SK-N-SH (cell line): ENCODE results near the gene EHD2. TPM values are rescaled to one million over a fixed set of nuclear protein-coding genes. Genes with fewer than 3 reads are reported as not detected.

ENCODE experiments used
- CTCF ChIA-PET: fragments of 300-600, 350-600 bp; formaldehyde crosslinking; extraction: SDS; loops from one replicate; lab custom pipeline; 2021; lab: Yijun Ruan, JAX
- POLR2A ChIA-PET: fragments of 350-600 bp; sonication (Branson Sonifier 250); formaldehyde crosslinking; extraction: SDS; loops from one replicate; lab custom pipeline; 2020; ENCODE audit warnings: antibody characterized with exemption, inconsistent platforms; lab: Yijun Ruan, JAX
- DNase-seq: peaks from one replicate; pipeline ENCODE4 v3.0.0; 2012
- H2AFZ ChIP-seq: fragments of 200-600 bp; sonication (generic); 2 replicates; pipeline ENCODE4 v1.8.1; 2016; ENCODE audit warnings: antibody characterized with exemption, mild to moderate bottlenecking, low read depth
- H3F3A ChIP-seq: fragments of 200-600 bp; sonication (generic); replicated peaks from 2 replicates; pipeline ENCODE3; 2016; ENCODE audit warnings: antibody characterized with exemption, mild to moderate bottlenecking; ENCODE audit not compliant: insufficient read depth
- H3K27ac ChIP-seq, 2 experiments: fragments of 200-500 bp in 1 of 2; fragments of 200-600 bp in 1 of 2; sonication (Bioruptor generic) in 1 of 2; sonication (generic), shearing (Covaris generic) in 1 of 2; 2 replicates each; pipeline versions ENCODE4 v1.5.1 to v1.6.1; 2014 to 2016; ENCODE audit warnings: low read depth in 2 of 2, inconsistent platforms in 1 of 2, low read length in 1 of 2, mild to moderate bottlenecking in 1 of 2, mixed read lengths in 1 of 2
- H3K27me3 ChIP-seq: fragments of 200-600 bp; sonication (generic), shearing (Covaris generic); 2 replicates; pipeline ENCODE4 v1.6.1; 2016; ENCODE audit warnings: mixed run types; ENCODE audit not compliant: insufficient read depth
- H3K36me3 ChIP-seq, 2 experiments: fragments of 200-500 bp in 1 of 2; fragments of 200-600 bp in 1 of 2; sonication (Bioruptor generic) in 1 of 2; sonication (generic) in 1 of 2; replicated peaks in 1 of 2; 2 replicates each; pipeline versions ENCODE3 to v1.5.1; 2014 to 2016; ENCODE audit warnings: low read length in 1 of 2, mild to moderate bottlenecking in 1 of 2; ENCODE audit not compliant: insufficient read depth in 2 of 2, control insufficient read depth in 1 of 2
- H3K4me1 ChIP-seq, 2 experiments: fragments of 200-500 bp in 1 of 2; fragments of 200-600 bp in 1 of 2; sonication (Bioruptor generic) in 1 of 2; sonication (generic), shearing (Covaris generic) in 1 of 2; 2 replicates each; pipeline versions ENCODE4 v1.5.1 to v1.6.1; 2014 to 2016; ENCODE audit warnings: low read depth in 1 of 2, low read length in 1 of 2, mixed run types in 1 of 2; ENCODE audit not compliant: insufficient read depth in 2 of 2, control insufficient read depth in 1 of 2
- H3K4me2 ChIP-seq: fragments of 200-600 bp; sonication (generic), shearing (Covaris generic); 2 replicates; pipeline ENCODE4 v1.6.1; 2017; ENCODE audit warnings: mixed run types
- H3K4me3 ChIP-seq, 2 experiments: fragments of 200-500 bp in 1 of 2; fragments of 200-600 bp in 1 of 2; sonication (Bioruptor generic) in 1 of 2; sonication (generic), shearing (Covaris generic) in 1 of 2; 2 replicates each; pipeline versions ENCODE4 v1.5.1 to v1.8.1; 2014 to 2016; ENCODE audit warnings: low read depth in 2 of 2, inconsistent platforms in 1 of 2, low read length in 1 of 2, mild to moderate bottlenecking in 1 of 2, mixed read lengths in 1 of 2, moderate library complexity in 1 of 2
- H3K79me2 ChIP-seq: fragments of 200-600 bp; sonication (generic); 2 replicates; pipeline ENCODE4 v1.8.1; 2017; ENCODE audit warnings: mild to moderate bottlenecking; ENCODE audit not compliant: insufficient read depth
- H3K9ac ChIP-seq: fragments of 200-600 bp; sonication (generic); 2 replicates; pipeline ENCODE4 v1.6.1; 2017; ENCODE audit warnings: mixed run types
- H3K9me2 ChIP-seq: fragments of 200-600 bp; sonication (generic); 2 replicates; pipeline ENCODE4 v1.6.1; 2017; ENCODE audit warnings: mixed run types
- H3K9me3 ChIP-seq: fragments of 200-600 bp; sonication (generic); 2 replicates; pipeline ENCODE4 v1.6.1; 2017; ENCODE audit warnings: mixed run types, mild to moderate bottlenecking, moderate library complexity
- H4K20me1 ChIP-seq: fragments of 200-600 bp; sonication (generic); 2 replicates; pipeline ENCODE4 v1.6.1; 2017; ENCODE audit warnings: mild to moderate bottlenecking, mixed run types; ENCODE audit not compliant: insufficient read depth
- EZH2phosphoT487 ChIP-seq: fragments of 200-600 bp; sonication (generic); IDR thresholded peaks from 2 replicates; pipeline ENCODE4 v1.6.1; 2017; ENCODE audit warnings: low read depth, mixed run types, mild to moderate bottlenecking, antibody characterized with exemption, moderate library complexity, borderline replicate concordance
- FOXM1 ChIP-seq: IDR thresholded peaks from 2 replicates; pipeline ENCODE4 v1.4.0; 2012; ENCODE audit warnings: low read depth, mild to moderate bottlenecking
- IRF3 ChIP-seq: fragments of 150-350 bp; IDR thresholded peaks from 2 replicates; pipeline ENCODE4 v1.6.1; 2016; ENCODE audit warnings: mild to moderate bottlenecking, low read depth, low read length
- MAX ChIP-seq: IDR thresholded peaks from 2 replicates; pipeline ENCODE4 v1.4.0; 2012; ENCODE audit warnings: low read depth
- MXI1 ChIP-seq: IDR thresholded peaks from 2 replicates; pipeline ENCODE4 v1.6.1; 2012; ENCODE audit warnings: mild to moderate bottlenecking, low read depth, low read length, improper control_type of control experiment
- POLR2AphosphoS5 ChIP-seq: IDR thresholded peaks from 2 replicates; pipeline ENCODE4 v1.6.1; 2012; ENCODE audit warnings: low read depth, low read length
- REST ChIP-seq: IDR thresholded peaks from 2 replicates; pipeline ENCODE4 v1.6.1; 2012; ENCODE audit warnings: mild to moderate bottlenecking, low read depth, low read length, moderate library complexity
- SIN3A ChIP-seq: IDR thresholded peaks from 2 replicates; pipeline ENCODE4 v1.6.1; 2012; ENCODE audit warnings: low read depth, mild to moderate bottlenecking, low read length, moderate library complexity, borderline replicate concordance
- SMC3 ChIP-seq: IDR thresholded peaks from 2 replicates; pipeline ENCODE4 v1.6.1; 2012; ENCODE audit warnings: low read depth, low read length, improper control_type of control experiment
- TEAD4 ChIP-seq: IDR thresholded peaks from 2 replicates; pipeline ENCODE4 v1.4.0; 2012; ENCODE audit warnings: mild to moderate bottlenecking, borderline replicate concordance; ENCODE audit not compliant: insufficient read depth
- USF1 ChIP-seq: IDR thresholded peaks from 2 replicates; pipeline ENCODE4 v1.4.0; 2012; ENCODE audit warnings: low read depth, borderline replicate concordance
- WGBS: methylation state at CpG from one replicate; pipeline ENCODE4 v1.1.6; 2017; ENCODE audit warnings: low lambda C conversion rate; 5-methylcytosine and 5-hydroxymethylcytosine counted together
- polyA plus RNA-seq, 3 experiments: library from polyadenylated mRNA; depleted of rRNA; stranded (reverse); fragments of >200 nt; gene quantifications; 2 replicates each; pipeline ENCODE4 v1.2.3, GENCODE V29; 2012

EHD2 gene
- polyA plus RNA-seq, 1 of the 3 experiments (the other 2 are of a cell fraction), result 55.5 TPM

- TF ChIP-seq EZH2phosphoT487, result no peak
- TF ChIP-seq MXI1, result no peak
- no peak for TF ChIP-seq SIN3A
- TF ChIP-seq TEAD4, result no peak
- TF ChIP-seq MAX, result no peak
- TF ChIP-seq USF1, result no peak
- no peak for TF ChIP-seq FOXM1
- TF ChIP-seq SMC3, result no peak
These were observed 39.8 kb upstream of the EHD2 start (continued) for GRCh38 chr19:47673426-47673825.

- Histone ChIP-seq H2AFZ (no peak overlapping the region), H3K4me1 (no peaks in the 10 kb centered on the region), H3K27me3 (no peaks in the 10 kb centered on the region), H3K9me2 (no peaks in the 10 kb centered on the region), H4K20me1 (peaks cover 17% of the 10 kb centered on the region; the same call in 1 of the 2 replicates), H3K4me2 (no peak overlapping the region), H3K36me3 (peaks cover 8 to 16% of the 10 kb centered on the region in 2 experiments), H3K4me3 (no peak overlapping the region), H3K79me2 (peaks cover 14% of the 10 kb centered on the region; the same call in 1 of the 2 replicates), H3K9me3 (no peaks in the 10 kb centered on the region), H3F3A (peaks cover 3% of the 10 kb centered on the region), H3K9ac (no peak overlapping the region), H3K27ac (no peak overlapping the region)
- DNase-seq, result no peak
- ChIA-PET POLR2A (no interaction called here), CTCF (interaction anchor here (0.5 to 1.0 kb wide), 2 partner anchors 24 to 247 kb away, joined by 3 to 4 read pairs; no protein-coding TSS in a partner anchor)
- 87% methylated on average over 3 of the region's 5 CpGs for WGBS
- TF ChIP-seq REST (no peak), MAX (no peak), IRF3 (no peak), POLR2AphosphoS5 (no peak)
These were observed 38.7 kb upstream of the EHD2 start for GRCh38 chr19:47674548-47674947.
